Hematopoietic multipotent progenitor cell treated with erythropoietin and hydrocortisone succinate and interleukin-3 and kit ligand, for 17 days (in vitro differentiated cells): ENCODE results near the gene RNF215.

Experiments
- DNase-seq: peaks from one replicate; pipeline ENCODE4 v3.0.0-alpha.2; 2015; ENCODE audit warnings: low spot score

Gene RNF215

GRCh38 chr22:30386960-30387827, at the start of gene RNF215:
RNF215 (minus strand) TSS chr22:30387411; CDS start chr22:30387313, 98 bp downstream.
- peak; percentile 90 for DNase-seq

- no peak for DNase-seq
Measured at GRCh38 chr22:30436196-30436595, 49.0 kb upstream of the RNF215 start.

GRCh38 chr22:30435674-30436126, 48.5 kb upstream of the RNF215 start:
- no peak for DNase-seq

GRCh38 chr22:30434843-30435242, 47.6 kb upstream of the RNF215 start:
- no peak for DNase-seq

- no peak for DNase-seq
Measured at GRCh38 chr22:30433773-30434172, 46.6 kb upstream of the RNF215 start.

- no peak for DNase-seq
Measured at GRCh38 chr22:30433227-30433626, 46.0 kb upstream of the RNF215 start.

- no peak for DNase-seq
Measured at GRCh38 chr22:30432520-30432919, 45.3 kb upstream of the RNF215 start.

GRCh38 chr22:30432096-30432495, 44.9 kb upstream of the RNF215 start:
- DNase-seq, result no peak

GRCh38 chr22:30430933-30431332, 43.7 kb upstream of the RNF215 start:
- DNase-seq, result no peak

GRCh38 chr22:30429887-30430286, 42.7 kb upstream of the RNF215 start:
- DNase-seq, result no peak

GRCh38 chr22:30427871-30428270, 40.7 kb upstream of the RNF215 start:
- DNase-seq, result no peak

GRCh38 chr22:30426388-30427353, 39.5 kb upstream of the RNF215 start:
- peak; percentile 90 for DNase-seq

GRCh38 chr22:30425616-30426387, 38.6 kb upstream of the RNF215 start, which contains the start of gene MTFP1:
MTFP1 (plus strand) TSS chr22:30425768; CDS start chr22:30425880, 112 bp downstream.
- DNase-seq, result peak; percentile 19

GRCh38 chr22:30425327-30425615, 38.1 kb upstream of the RNF215 start:
- no peak for DNase-seq

GRCh38 chr22:30424534-30425326, 37.5 kb upstream of the RNF215 start:
- DNase-seq, result no peak

GRCh38 chr22:30423959-30424533, 36.8 kb upstream of the RNF215 start:
- peak; percentile 99 for DNase-seq

GRCh38 chr22:30423301-30423958, 36.2 kb upstream of the RNF215 start:
- DNase-seq, result peak; percentile 54

- DNase-seq, result peak; percentile 78
Measured at GRCh38 chr22:30422481-30423300, 35.5 kb upstream of the RNF215 start.
